GM23248 (cell line): ENCODE measurements around the gene RIPPLY1. TPM values are rescaled to one million over a fixed set of nuclear protein-coding genes. Genes with fewer than 3 reads are reported as not detected.

ENCODE experiments used
- DNase-seq: peaks from one replicate; pipeline ENCODE4 v3.0.0-alpha.2; 2015
- H2AFZ ChIP-seq: fragments of 200-600 bp; sonication (generic); 2 replicates; pipeline ENCODE4 v1.6.1; 2016; ENCODE audit warnings: antibody characterized with exemption
- H3F3A ChIP-seq: fragments of 200-600 bp; sonication (generic); 2 replicates; pipeline ENCODE4 v1.6.1; 2016; ENCODE audit warnings: mild to moderate bottlenecking, antibody characterized with exemption, mixed run types; ENCODE audit not compliant: insufficient read depth
- H3K27ac ChIP-seq: fragments of 200-600 bp; sonication (generic); 2 replicates; pipeline ENCODE4 v1.5.1; 2016; ENCODE audit warnings: mild to moderate bottlenecking
- H3K27me3 ChIP-seq: fragments of 200-600 bp; sonication (generic); replicated peaks from 2 replicates; pipeline ENCODE4 v1.6.1; 2016; ENCODE audit warnings: mild to moderate bottlenecking; ENCODE audit not compliant: insufficient read depth
- H3K36me3 ChIP-seq: fragments of 200-600 bp; sonication (generic); 2 replicates; pipeline ENCODE4 v1.6.1; 2016; ENCODE audit warnings: low read depth, mild to moderate bottlenecking
- H3K4me1 ChIP-seq: fragments of 200-600 bp; sonication (generic); 2 replicates; pipeline ENCODE4 v1.6.1; 2016; ENCODE audit warnings: mild to moderate bottlenecking; ENCODE audit not compliant: insufficient read depth
- H3K4me2 ChIP-seq: fragments of 200-600 bp; sonication (generic); one replicate; pipeline ENCODE4 v1.6.1; 2016; ENCODE audit warnings: mild to moderate bottlenecking; ENCODE audit not compliant: unreplicated experiment
- H3K4me3 ChIP-seq: fragments of 200-600 bp; sonication (generic); 2 replicates; pipeline ENCODE4 v1.5.1; 2016; ENCODE audit warnings: mild to moderate bottlenecking
- H3K79me2 ChIP-seq: fragments of 200-600 bp; sonication (generic); 2 replicates; pipeline ENCODE4 v1.6.1; 2016; ENCODE audit warnings: mild to moderate bottlenecking; ENCODE audit not compliant: insufficient read depth
- H3K9ac ChIP-seq: fragments of 200-600 bp; sonication (generic); 2 replicates; pipeline ENCODE4 v1.6.1; 2016; ENCODE audit warnings: mild to moderate bottlenecking
- H3K9me2 ChIP-seq: fragments of 200-600 bp; sonication (generic); 2 replicates; pipeline ENCODE4 v1.6.1; 2016; ENCODE audit warnings: mixed run types, mild to moderate bottlenecking, moderate library complexity; ENCODE audit not compliant: insufficient read depth
- H3K9me3 ChIP-seq: fragments of 200-600 bp; sonication (generic); one replicate; pipeline ENCODE4 v1.6.1; 2017; ENCODE audit warnings: low read depth
- H4K20me1 ChIP-seq: fragments of 200-600 bp; sonication (generic); 2 replicates; pipeline ENCODE4 v1.6.0; 2016; ENCODE audit not compliant: insufficient read depth
- EZH2 ChIP-seq: fragments of 200-600 bp; sonication (generic); IDR thresholded peaks from 2 replicates; pipeline ENCODE4 v1.6.1; 2018; ENCODE audit warnings: antibody characterized with exemption, mild to moderate bottlenecking; ENCODE audit not compliant: insufficient read depth, poor library complexity, severe bottlenecking
- EZH2phosphoT487 ChIP-seq: fragments of 200-600 bp; sonication (generic); IDR thresholded peaks from 2 replicates; pipeline ENCODE4 v1.6.1; 2018; ENCODE audit warnings: antibody characterized with exemption, moderate library complexity, mild to moderate bottlenecking, low read depth; ENCODE audit not compliant: insufficient read depth
- WGBS, 2 experiments: methylation state at CpG; one replicate each; pipeline ENCODE4 v1.1.6; 2015 to 2017; ENCODE audit warnings: low lambda C conversion rate in 2 of 2, low coverage in 1 of 2; ENCODE audit errors: missing lambda C conversion rate in 2 of 2; 5-methylcytosine and 5-hydroxymethylcytosine counted together
- in situ Hi-C: fragments of 300-500 bp; cut with MboI; formaldehyde crosslinking; loops from 2 replicates; pipeline ENCODE4 v1.15.0; 2020
- polyA plus RNA-seq: library from polyadenylated mRNA; unstranded; fragments of >200 nt; fragmentation: Nextera tagmentation; extraction: Ambion mirVana; gene quantifications from 2 replicates; pipeline ENCODE4 v1.2.1, GENCODE V29; 2016
- total RNA-seq: library from RNA; depleted of rRNA; stranded (reverse); fragments of >200 nt; shearing (Covaris generic); gene quantifications from 2 replicates; pipeline ENCODE4 v1.2.3, GENCODE V29; 2014

RIPPLY1 gene
- total and polyA plus RNA-seq, 2 experiments from 2014 or later, result not detected

DNA sequence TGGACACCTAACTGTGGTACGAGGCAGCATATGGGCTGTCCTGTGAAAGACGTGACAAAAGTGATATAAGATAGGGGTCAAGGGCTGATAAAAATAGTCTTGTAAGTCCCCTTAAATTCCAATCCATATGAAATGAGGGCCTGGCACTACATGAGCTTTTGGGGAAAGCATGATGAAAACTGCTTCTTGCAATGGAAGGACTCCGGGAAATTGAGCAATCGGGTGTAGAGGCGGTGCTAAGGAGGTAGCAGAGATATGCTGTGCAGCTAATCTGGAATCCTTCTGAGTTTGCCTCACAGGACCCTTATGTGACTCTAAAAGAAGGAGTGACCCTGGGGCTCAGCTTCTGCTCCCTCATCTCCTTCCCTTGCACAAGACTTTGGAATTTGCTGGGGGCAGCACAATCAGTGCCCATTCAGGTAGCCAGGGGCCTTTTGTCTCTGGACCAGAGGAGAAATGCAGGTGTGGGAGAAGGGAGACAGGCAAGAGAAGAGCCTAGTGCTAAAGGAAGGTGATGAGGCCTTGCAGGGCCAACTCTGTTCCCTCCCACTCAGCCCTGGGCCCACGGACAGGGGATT, 29.9 kb upstream of the RIPPLY1 start:
- no peak overlapping the region for H3K27ac ChIP-seq
- peaks cover 4% of the 10 kb centered on the region; the same call in 1 of the 2 replicates for H3K4me1 ChIP-seq
- no peak overlapping the region for H2AFZ ChIP-seq
- no peaks in the 10 kb centered on the region for H3K36me3 ChIP-seq
- TF ChIP-seq EZH2 (no peak), EZH2phosphoT487 (no peak)
- H3K4me3 ChIP-seq, result no peak overlapping the region
- no peaks in the 10 kb centered on the region for H4K20me1 ChIP-seq
- H3K9ac ChIP-seq, result no peak overlapping the region
- in situ Hi-C loops, result no loop called here
- H3K9me3 ChIP-seq, result no peaks in the 10 kb centered on the region
- no peaks in the 10 kb centered on the region for H3F3A ChIP-seq
- no peak overlapping the region for H3K4me2 ChIP-seq
- peak; percentile 21 for DNase-seq
- H3K9me2 ChIP-seq, result no peaks in the 10 kb centered on the region
- no peaks in the 10 kb centered on the region for H3K79me2 ChIP-seq
- WGBS, 2 experiments, result 80 to 81% methylated on average over 6 of the region's 6 CpGs
- H3K27me3 ChIP-seq, result no peaks in the 10 kb centered on the region

DNA sequence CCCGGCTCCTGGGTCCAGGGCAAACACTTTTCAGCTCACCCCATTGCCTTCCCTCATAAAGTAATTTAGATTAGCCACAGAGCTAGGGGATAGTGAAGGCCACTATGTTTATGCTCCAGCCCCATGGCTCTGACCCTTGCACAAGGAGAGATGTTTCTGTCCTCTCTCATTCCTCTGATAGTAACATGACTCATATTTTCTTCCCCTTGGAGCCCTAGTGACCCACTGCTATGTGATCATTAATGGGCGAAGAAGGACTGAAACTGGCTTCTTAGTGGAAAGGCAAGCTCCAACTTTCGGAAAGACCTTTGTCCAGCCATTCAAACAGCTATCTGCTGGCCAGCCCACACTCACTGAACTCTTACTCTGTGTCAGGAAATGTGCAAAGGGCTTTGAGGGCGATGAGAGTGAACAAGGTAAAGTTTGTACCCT, 29.4 kb upstream of the RIPPLY1 start:
- no peak overlapping the region for H3K4me3 ChIP-seq
- H2AFZ ChIP-seq, result no peak overlapping the region
- H3K36me3 ChIP-seq, result no peaks in the 10 kb centered on the region
- peaks cover 4% of the 10 kb centered on the region; the same call in 1 of the 2 replicates for H3K4me1 ChIP-seq
- in situ Hi-C loops, result no loop called here
- H3K9me3 ChIP-seq, result no peaks in the 10 kb centered on the region
- 89 to 94% methylated on average over 4 of the region's 4 CpGs for WGBS, 2 experiments
- DNase-seq, result peak; percentile 51
- no peaks in the 10 kb centered on the region for H3K9me2 ChIP-seq
- H3K4me2 ChIP-seq, result no peak overlapping the region
- no peak overlapping the region for H3K27ac ChIP-seq
- H4K20me1 ChIP-seq, result no peaks in the 10 kb centered on the region
- H3K9ac ChIP-seq, result no peak overlapping the region
- H3F3A ChIP-seq, result no peaks in the 10 kb centered on the region
- H3K79me2 ChIP-seq, result no peaks in the 10 kb centered on the region
- TF ChIP-seq EZH2, result no peak
- TF ChIP-seq EZH2phosphoT487, result no peak
- H3K27me3 ChIP-seq, result no peaks in the 10 kb centered on the region

DNA sequence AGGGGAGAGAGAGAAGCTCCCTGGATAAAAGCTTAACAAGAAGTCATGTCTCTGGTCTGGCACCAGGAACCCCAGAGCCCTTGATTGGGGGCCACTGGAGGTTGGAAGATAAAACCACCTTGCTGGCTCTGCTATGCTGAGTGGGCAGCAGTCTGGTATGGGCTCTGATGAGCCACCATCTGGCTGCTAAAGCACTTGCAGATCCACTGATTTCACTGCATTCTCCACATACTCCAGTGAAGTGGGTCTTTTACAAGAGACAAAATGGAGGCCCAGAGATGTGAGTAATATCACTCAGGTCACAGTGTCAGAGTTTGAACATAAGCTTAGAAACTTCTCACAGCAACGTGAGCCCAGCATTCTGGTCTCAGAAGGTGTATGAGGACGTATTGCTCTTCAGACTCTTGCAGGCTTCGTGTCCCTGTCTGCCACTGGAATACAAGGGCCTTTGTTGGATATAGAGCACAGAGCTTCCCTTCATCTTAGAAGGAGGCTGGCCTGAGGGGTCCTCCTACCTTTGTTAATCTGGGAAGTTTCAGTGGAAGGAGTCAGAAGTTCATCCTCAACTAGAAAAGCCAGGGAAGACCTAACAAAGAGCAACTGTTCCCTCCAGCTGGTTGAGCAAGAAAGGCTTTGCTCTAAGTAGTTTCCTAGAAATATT, 28.8 kb upstream of the RIPPLY1 start:
- Histone ChIP-seq H3K9ac (no peak overlapping the region), H3K4me3 (no peak overlapping the region), H2AFZ (no peak overlapping the region), H3K4me2 (no peak overlapping the region), H3F3A (no peaks in the 10 kb centered on the region), H3K9me3 (no peaks in the 10 kb centered on the region), H3K36me3 (no peaks in the 10 kb centered on the region), H3K4me1 (peaks cover 4% of the 10 kb centered on the region; the same call in 1 of the 2 replicates), H4K20me1 (no peaks in the 10 kb centered on the region), H3K27me3 (no peaks in the 10 kb centered on the region), H3K9me2 (no peaks in the 10 kb centered on the region), H3K27ac (no peak overlapping the region), H3K79me2 (no peaks in the 10 kb centered on the region)
- TF ChIP-seq EZH2 (no peak), EZH2phosphoT487 (no peak)
- DNase-seq, result no peak
- in situ Hi-C loops, result no loop called here
- WGBS, 2 experiments, result 97 to 100% methylated on average over 3 of the region's 3 CpGs

DNA sequence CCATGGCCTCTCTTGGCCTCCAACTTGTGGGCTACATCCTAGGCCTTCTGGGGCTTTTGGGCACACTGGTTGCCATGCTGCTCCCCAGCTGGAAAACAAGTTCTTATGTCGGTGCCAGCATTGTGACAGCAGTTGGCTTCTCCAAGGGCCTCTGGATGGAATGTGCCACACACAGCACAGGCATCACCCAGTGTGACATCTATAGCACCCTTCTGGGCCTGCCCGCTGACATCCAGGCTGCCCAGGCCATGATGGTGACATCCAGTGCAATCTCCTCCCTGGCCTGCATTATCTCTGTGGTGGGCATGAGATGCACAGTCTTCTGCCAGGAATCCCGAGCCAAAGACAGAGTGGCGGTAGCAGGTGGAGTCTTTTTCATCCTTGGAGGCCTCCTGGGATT, 25.1 kb upstream of the RIPPLY1 start:
- WGBS, 2 experiments, result 93 to 97% methylated on average over 3 to 4 of the region's 4 CpGs
- Histone ChIP-seq H3K36me3 (no peaks in the 10 kb centered on the region), H3K79me2 (no peaks in the 10 kb centered on the region), H3K4me1 (peaks cover 4% of the 10 kb centered on the region; the same call in 1 of the 2 replicates), H4K20me1 (no peaks in the 10 kb centered on the region), H3K27ac (no peak overlapping the region), H3K9me3 (no peaks in the 10 kb centered on the region), H2AFZ (no peak overlapping the region), H3K4me3 (no peak overlapping the region), H3K9ac (no peak overlapping the region), H3K9me2 (no peaks in the 10 kb centered on the region), H3F3A (no peaks in the 10 kb centered on the region), H3K27me3 (no peaks in the 10 kb centered on the region), H3K4me2 (no peak overlapping the region)
- no peak for DNase-seq
- in situ Hi-C loops, result no loop called here
- no peak for TF ChIP-seq EZH2
- TF ChIP-seq EZH2phosphoT487, result no peak
